Psoas muscle (tissue), 8 donors: Measurements from ENCODE around the gene BTBD17. TPM values are rescaled to one million over a fixed set of nuclear protein-coding genes. Genes with fewer than 3 reads are reported as not detected.
A peak's percentile ranks its signal among the peaks of the same experiment; 100 is the strongest.

Experiments used
- ATAC-seq, 4 donors: fragments of 200-7000 bp; cut with Tn5 transposase; one replicate each; pipeline ENCODE4 v1.9.1; 2020; ENCODE audit warnings: moderate library complexity in 3 of 4, mild to moderate bottlenecking in 2 of 4
- DNase-seq, 2 donors: peaks; one replicate each; pipeline ENCODE4 v3.0.0-alpha.2; 2020
- H3K27ac ChIP-seq: fragments of 200-600 bp; one replicate; pipeline ENCODE4 v1.8.0; 2022
- H3K27me3 ChIP-seq, 3 donors: fragments of 200-600 bp in 1 of 3; one replicate each; pipeline versions ENCODE4 v1.6.1 to v1.8.0; 2013 to 2022; ENCODE audit warnings: low read length in 2 of 3, mild to moderate bottlenecking in 2 of 3, moderate library complexity in 1 of 3; ENCODE audit not compliant: insufficient read depth in 3 of 3
- H3K36me3 ChIP-seq, 2 donors: fragments of 200-600 bp in 1 of 2; one replicate each; pipeline versions ENCODE4 v1.6.1 to v1.8.0; 2013 to 2022; ENCODE audit warnings: low read depth in 1 of 2, mild to moderate bottlenecking in 1 of 2, moderate library complexity in 1 of 2; ENCODE audit not compliant: insufficient read depth in 1 of 2
- H3K4me1 ChIP-seq: fragments of 200-600 bp; one replicate; pipeline ENCODE4 v1.8.0; 2022
- H3K4me3 ChIP-seq: fragments of 200-600 bp; one replicate; pipeline ENCODE4 v1.8.0; 2022; ENCODE audit warnings: mild to moderate bottlenecking
- H3K9me3 ChIP-seq: fragments of 200-600 bp; one replicate; pipeline ENCODE4 v1.8.0; 2022
- CTCF ChIP-seq: fragments of 200-600 bp; IDR thresholded peaks from one replicate; pipeline ENCODE4 v1.8.0; 2022; ENCODE audit warnings: antibody characterized with exemption
- WGBS, 3 donors: extraction: QIAGEN DNeasy Blood & Tissue Kit; methylation state at CpG; one replicate each; pipeline versions ENCODE4 v1.1.6 to v1.1.7; 2013; 5-methylcytosine and 5-hydroxymethylcytosine counted together
- intact Hi-C, 2 donors: fragments of 100-400 bp; cut with DNase I; formaldehyde crosslinking; loops; one replicate each; pipeline versions ENCODE4 v1.11.0 to v1.14.2; 2022
- polyA plus RNA-seq, 3 donors: library from polyadenylated mRNA; stranded (reverse); fragments of 200-250 nt; gene quantifications; one replicate each; pipeline ENCODE4 v1.2.3, GENCODE V29; 2013
- total RNA-seq, 4 donors: library from RNA; stranded (reverse); fragmentation: NEBNext Ultra II Directional in 2 of 4; extraction: Animal tissue kit (Norgen Biotek cat#: 25700) in 2 of 4; gene quantifications; one replicate each; pipeline versions ENCODE4 v1.2.1 to v1.2.4, GENCODE V29; 2021 to 2023
- donor health status: healthy with polysubstance abuse.
- donor health status: DM: no; HTN: no; CAD: no; lungs with moderate emphysema.
- donor health status: Bipolar disorder and iron deficiency.
- donor health status: healthy.
- donor health status: DM: yes; HTN: yes; CAD: no.
- donor health status: DM: no; HTN: no; CAD: no.
- donor health status: DM: no; HTN: no; CAD: no.
- donor health status: DM: yes; HTN: yes; CAD: no.

Gene BTBD17
- total and polyA plus RNA-seq, 7 donors: not detected

- no peaks in the 10 kb centered on the region for H3K36me3 ChIP-seq
- no peaks in the 10 kb centered on the region for H3K9me3 ChIP-seq
- TF ChIP-seq CTCF: no peak
- H3K4me1 ChIP-seq: peaks cover 10% of the 10 kb centered on the region
- H3K27ac ChIP-seq: no peak overlapping the region
- ATAC-seq (no peak), DNase-seq (no peak)
- 87 to 91% (median 90%) methylated on average over 7 of the region's 7 CpGs for WGBS, 3 donors
- intact Hi-C loops: no loop called here
- no peaks in the 10 kb centered on the region for H3K27me3 ChIP-seq
- no peak overlapping the region for H3K4me3 ChIP-seq
Observed at GRCh38 chr17:74402048-74402447, 40.4 kb upstream of the BTBD17 start.

GRCh38 chr17:74396567-74396966 is 34.9 kb upstream of the BTBD17 start:
- no peak overlapping the region for H3K4me3 ChIP-seq
- ATAC-seq: no peak
- DNase-seq: no peak
- no peaks in the 10 kb centered on the region for H3K36me3 ChIP-seq
- H3K9me3 ChIP-seq: no peaks in the 10 kb centered on the region
- intact Hi-C loops: no loop called here
- no peaks in the 10 kb centered on the region for H3K27me3 ChIP-seq
- peak overlapping the region; percentile 93 for H3K27ac ChIP-seq
- H3K4me1 ChIP-seq: peaks cover 38% of the 10 kb centered on the region
- no peak for TF ChIP-seq CTCF
- 85 to 93% (median 87%) methylated on average over 4 of the region's 4 CpGs for WGBS, 3 donors

GRCh38 chr17:74394977-74395376 is 33.3 kb upstream of the BTBD17 start:
- H3K27me3 ChIP-seq: no peaks in the 10 kb centered on the region
- ATAC-seq (peak; percentile 93 to 94 (median 94)), DNase-seq (peak; percentile 56 to 86)
- H3K4me3 ChIP-seq: peak overlapping the region; percentile 22
- no peak for TF ChIP-seq CTCF
- peak overlapping the region; percentile 93 for H3K27ac ChIP-seq
- no peaks in the 10 kb centered on the region for H3K36me3 ChIP-seq
- intact Hi-C loops: loop anchor here in 1 of 2 donors (5.0 kb wide), 1 partner anchor 32 kb away; no protein-coding TSS in a partner anchor
- H3K9me3 ChIP-seq: no peaks in the 10 kb centered on the region
- peaks cover 38% of the 10 kb centered on the region for H3K4me1 ChIP-seq
- WGBS, 3 donors: 35 to 43% (median 43%) methylated on average over 7 of the region's 7 CpGs

- DNase-seq: peak in 1 of 2 donors; percentile 61
- Histone ChIP-seq H3K4me1 (peaks cover 39% of the 10 kb centered on the region), H3K27me3 (no peaks in the 10 kb centered on the region), H3K4me3 (no peak overlapping the region), H3K9me3 (no peaks in the 10 kb centered on the region), H3K27ac (peak overlapping the region; percentile 93), H3K36me3 (no peaks in the 10 kb centered on the region)
- intact Hi-C loops: loop anchor here in 1 of 2 donors (5.0 kb wide), 1 partner anchor 33 kb away; no protein-coding TSS in a partner anchor
- ATAC-seq: peak; percentile 67 to 76 (median 74)
- no peak for TF ChIP-seq CTCF
- 27 to 55% (median 34%) methylated on average over 12 of the region's 12 CpGs for whole genome bisulfite sequencing, 3 donors
Observed at GRCh38 chr17:74394275-74394950, 32.7 kb upstream of the BTBD17 start.
